ENCODE results near the gene NEURL3. TPM values are rescaled to one million over a fixed set of nuclear protein-coding genes. Genes with fewer than 3 reads are reported as not detected.

NEURL3 gene
- total RNA-seq, 1 donor from 2014 or later, result not detected

DNA sequence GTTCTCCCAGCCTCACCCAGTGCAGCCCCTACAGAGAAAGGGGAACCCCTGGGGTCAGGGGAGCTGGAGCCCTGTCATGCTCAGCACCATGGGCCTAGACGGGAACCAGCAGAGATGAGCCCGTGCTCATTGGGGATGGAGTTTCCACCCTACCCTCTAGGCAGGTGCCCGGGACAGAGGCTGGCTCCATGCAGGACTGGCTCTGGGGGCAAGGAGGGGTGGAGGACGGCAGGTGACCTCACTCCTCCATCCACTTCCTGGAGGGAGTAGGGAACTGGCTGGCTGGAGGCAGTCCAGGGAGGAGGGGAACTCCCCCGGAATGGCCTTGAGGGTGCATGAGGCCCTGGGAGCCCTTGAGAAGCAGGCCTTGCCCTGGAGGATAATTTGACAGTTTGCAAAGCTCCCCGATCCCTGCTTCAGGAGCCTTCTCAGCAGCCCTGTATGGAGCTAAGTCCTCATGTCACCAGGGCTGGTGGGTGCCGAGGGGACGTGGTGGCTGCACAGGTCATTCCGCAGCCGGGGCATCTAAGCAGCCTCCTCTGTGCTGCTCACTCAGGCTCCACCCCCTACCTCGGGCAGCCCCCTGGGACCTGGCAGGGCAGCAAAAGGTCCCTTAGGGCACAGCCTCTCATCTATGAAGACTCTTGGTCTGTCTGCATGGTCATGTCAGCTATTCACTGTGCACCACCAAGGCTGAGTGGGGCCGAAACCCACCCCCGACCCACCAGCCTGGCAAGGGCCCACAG lies 2.1 kb downstream of the NEURL3 start:
- no peak for DNase-seq (ENCODE audit: low spot score)
- Mint-ChIP-seq H3K27me3 (ENCODE audit: insufficient read depth, low read depth) (peaks cover 12% of the 10 kb centered on the region), H3K4me3 (no peak overlapping the region), H3K4me1 (peaks cover 20% of the 10 kb centered on the region), H3K9me3 (no peaks in the 10 kb centered on the region), H3K27ac (no peak overlapping the region), H3K36me3 (no peaks in the 10 kb centered on the region)
- Histone ChIP-seq H3K27ac (no peak overlapping the region), H3K4me2 (no peak overlapping the region), H3K9me3 (ENCODE audit: low read depth) (no peaks in the 10 kb centered on the region), H4K20me1 (ENCODE audit: low read depth) (no peaks in the 10 kb centered on the region), H3K4me3 (no peak overlapping the region), H3K36me3 (no peaks in the 10 kb centered on the region), H3K4me1 (peaks cover 2% of the 10 kb centered on the region), H3F3A (ENCODE audit: low read depth) (no peaks in the 10 kb centered on the region), H3K9ac (no peak overlapping the region), H2AFZ (replicated peaks) (no peak overlapping the region), H3K79me2 (ENCODE audit: low read depth) (no peaks in the 10 kb centered on the region), H3K27me3 (peaks cover 8% of the 10 kb centered on the region)
- no peak for TF ChIP-seq EZH2 (IDR thresholded peaks at IDR 0.05)
- TF ChIP-seq CTCF (IDR thresholded peaks at IDR 0.05), result no peak
- TF ChIP-seq EZH2phosphoT487 (IDR thresholded peaks at IDR 0.05), result no peak

GRCh38 chr2:96501886-96502810 lies 3.0 kb downstream of the NEURL3 start:
- Histone ChIP-seq H3K4me2 (no peak overlapping the region), H2AFZ (replicated peaks) (peak overlapping the region; percentile 42)
- peaks cover 20% of the 10 kb centered on the region for H3K4me1 Mint-ChIP-seq

GRCh38 chr2:96501471-96501874 lies 3.7 kb downstream of the NEURL3 start:
- no peaks in the 10 kb centered on the region for H3K9me3 ChIP-seq (ENCODE audit: low read depth)
- no peaks in the 10 kb centered on the region for H4K20me1 ChIP-seq (ENCODE audit: low read depth)
- peak overlapping the region; percentile 42 for H2AFZ ChIP-seq (replicated peaks)
- no peak overlapping the region for H3K9ac ChIP-seq
- no peak for TF ChIP-seq CTCF (IDR thresholded peaks at IDR 0.05)
- TF ChIP-seq EZH2phosphoT487 (IDR thresholded peaks at IDR 0.05), result no peak
- TF ChIP-seq EZH2 (IDR thresholded peaks at IDR 0.05), result no peak
- no peaks in the 10 kb centered on the region for H3F3A ChIP-seq (ENCODE audit: low read depth)
- Mint-ChIP-seq H3K27me3 (ENCODE audit: insufficient read depth, low read depth) (peaks cover 9% of the 10 kb centered on the region), H3K36me3 (no peaks in the 10 kb centered on the region), H3K27ac (no peak overlapping the region), H3K9me3 (no peaks in the 10 kb centered on the region), H3K4me1 (peaks cover 20% of the 10 kb centered on the region), H3K4me3 (no peak overlapping the region)
- H3K36me3 ChIP-seq, result no peaks in the 10 kb centered on the region
- no peak for DNase-seq (ENCODE audit: low spot score)
- no peak overlapping the region for H3K4me3 ChIP-seq
- H3K79me2 ChIP-seq (ENCODE audit: low read depth), result no peaks in the 10 kb centered on the region
- no peak overlapping the region for H3K4me2 ChIP-seq
- no peaks in the 10 kb centered on the region for H3K27me3 ChIP-seq
- H3K4me1 ChIP-seq, result peaks cover 2% of the 10 kb centered on the region
- H3K27ac ChIP-seq, result no peak overlapping the region

More at GRCh38 chr2:96501886-96502810, 3.0 kb downstream of the NEURL3 start:
- Mint-ChIP-seq H3K27me3 (ENCODE audit: insufficient read depth, low read depth) (peaks cover 9% of the 10 kb centered on the region), H3K4me3 (no peak overlapping the region), H3K27ac (peak overlapping the region; percentile 87), H3K36me3 (no peaks in the 10 kb centered on the region), H3K9me3 (no peaks in the 10 kb centered on the region)
- Histone ChIP-seq H3K4me1 (peaks cover 2% of the 10 kb centered on the region), H3K79me2 (ENCODE audit: low read depth) (no peaks in the 10 kb centered on the region), H3K9ac (no peak overlapping the region), H3K27me3 (no peaks in the 10 kb centered on the region), H3K9me3 (ENCODE audit: low read depth) (no peaks in the 10 kb centered on the region), H4K20me1 (ENCODE audit: low read depth) (no peaks in the 10 kb centered on the region), H3K4me3 (no peak overlapping the region), H3K36me3 (no peaks in the 10 kb centered on the region), H3F3A (ENCODE audit: low read depth) (no peaks in the 10 kb centered on the region), H3K27ac (no peak overlapping the region)
- no peak for TF ChIP-seq EZH2phosphoT487 (IDR thresholded peaks at IDR 0.05)
- TF ChIP-seq CTCF (IDR thresholded peaks at IDR 0.05), result no peak
- no peak for TF ChIP-seq EZH2 (IDR thresholded peaks at IDR 0.05)
- DNase-seq (ENCODE audit: low spot score), result no peak
